KMS-11 (cell line): ENCODE measurements around the gene CYB561A3.

Source experiments
- H2AFZ ChIP-seq: fragments of 200-600 bp; sonication (generic); 2 replicates; pipeline ENCODE4 v1.6.1; 2016; ENCODE audit warnings: antibody characterized with exemption, mixed run types, low read depth
- H3K27ac ChIP-seq: fragments of 200-600 bp; sonication (generic); 2 replicates; pipeline ENCODE4 v1.6.1; 2016; ENCODE audit warnings: mild to moderate bottlenecking, mixed run types
- H3K27me3 ChIP-seq: fragments of 200-600 bp; sonication (generic); 2 replicates; pipeline ENCODE4 v1.6.1; 2017; ENCODE audit warnings: mild to moderate bottlenecking, low read depth, mixed run types, moderate library complexity; ENCODE audit not compliant: insufficient read depth
- H3K36me3 ChIP-seq: fragments of 200-600 bp; sonication (generic); 2 replicates; pipeline ENCODE4 v1.6.1; 2017; ENCODE audit warnings: mild to moderate bottlenecking, mixed run types; ENCODE audit not compliant: insufficient read depth
- H3K4me1 ChIP-seq: fragments of 200-600 bp; sonication (generic); 2 replicates; pipeline ENCODE4 v1.6.1; 2016; ENCODE audit warnings: mild to moderate bottlenecking, low read depth, mixed run types; ENCODE audit not compliant: poor library complexity, severe bottlenecking
- H3K4me2 ChIP-seq: fragments of 200-600 bp; sonication (generic); 2 replicates; pipeline ENCODE4 v1.7.0; 2016; ENCODE audit warnings: mild to moderate bottlenecking, mixed run types
- H3K4me3 ChIP-seq: fragments of 200-600 bp; sonication (generic); IDR thresholded peaks from 2 replicates; pipeline ENCODE4 v1.6.1; 2017; ENCODE audit warnings: low read depth, low read length, mixed read lengths; ENCODE audit not compliant: insufficient read depth
- H3K79me2 ChIP-seq: fragments of 200-600 bp; sonication (generic); 2 replicates; pipeline ENCODE4 v1.6.1; 2016; ENCODE audit warnings: low read depth, mixed run types; ENCODE audit not compliant: insufficient read depth
- H3K9ac ChIP-seq: fragments of 200-600 bp; sonication (generic); 2 replicates; pipeline ENCODE4 v1.6.1; 2016; ENCODE audit warnings: mild to moderate bottlenecking, mixed run types
- H4K20me1 ChIP-seq: fragments of 200-600 bp; sonication (generic); 2 replicates; pipeline ENCODE4 v1.6.1; 2016; ENCODE audit warnings: mild to moderate bottlenecking, mixed run types; ENCODE audit not compliant: insufficient read depth
- TF ChIP-seq, protein P1 (sequence below): fragments of 200-600 bp; sonication (generic); conservative IDR thresholded peaks from 2 replicates; pipeline ENCODE4 v1.6.1; 2017; ENCODE audit warnings: low read depth, mild to moderate bottlenecking, antibody characterized with exemption, low read length, moderate library complexity, mixed read lengths

Gene CYB561A3

DNA sequence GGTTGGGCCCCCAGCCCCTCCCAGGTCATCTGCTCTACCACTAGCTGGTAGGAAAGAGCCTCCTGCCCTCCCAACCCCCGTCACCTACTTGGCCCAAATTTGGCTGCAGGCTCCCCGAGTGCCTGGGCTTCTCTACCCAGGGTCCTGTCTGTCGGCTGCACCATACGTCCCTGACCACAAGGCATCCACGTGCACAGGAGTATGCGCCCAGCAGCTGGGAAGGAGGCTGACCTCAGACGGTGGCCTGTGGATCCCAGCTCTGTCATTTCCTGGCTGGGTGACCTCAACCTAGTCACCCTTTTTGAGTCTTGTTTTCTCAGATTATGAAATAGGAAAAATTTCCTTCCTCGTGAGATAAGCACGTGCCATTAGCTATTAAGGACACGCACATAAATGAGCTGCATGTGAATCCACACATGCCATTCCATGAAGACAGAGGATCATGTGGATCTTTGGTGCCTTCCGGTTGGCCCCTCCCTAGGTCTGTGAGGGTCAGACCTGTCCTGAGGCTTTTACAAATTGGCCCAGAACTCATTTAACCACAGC, 13.7 kb downstream of the CYB561A3 start:
- no peaks in the 10 kb centered on the region for H4K20me1 ChIP-seq
- H3K4me3 ChIP-seq: no peak overlapping the region
- no peak overlapping the region for H3K4me2 ChIP-seq
- H3K27ac ChIP-seq: no peak overlapping the region
- no peaks in the 10 kb centered on the region for H3K4me1 ChIP-seq
- no peaks in the 10 kb centered on the region for H3K36me3 ChIP-seq
- no peak overlapping the region for H2AFZ ChIP-seq
- no peaks in the 10 kb centered on the region for H3K27me3 ChIP-seq
- no peak overlapping the region for H3K9ac ChIP-seq
- TF ChIP-seq, protein P1, sequence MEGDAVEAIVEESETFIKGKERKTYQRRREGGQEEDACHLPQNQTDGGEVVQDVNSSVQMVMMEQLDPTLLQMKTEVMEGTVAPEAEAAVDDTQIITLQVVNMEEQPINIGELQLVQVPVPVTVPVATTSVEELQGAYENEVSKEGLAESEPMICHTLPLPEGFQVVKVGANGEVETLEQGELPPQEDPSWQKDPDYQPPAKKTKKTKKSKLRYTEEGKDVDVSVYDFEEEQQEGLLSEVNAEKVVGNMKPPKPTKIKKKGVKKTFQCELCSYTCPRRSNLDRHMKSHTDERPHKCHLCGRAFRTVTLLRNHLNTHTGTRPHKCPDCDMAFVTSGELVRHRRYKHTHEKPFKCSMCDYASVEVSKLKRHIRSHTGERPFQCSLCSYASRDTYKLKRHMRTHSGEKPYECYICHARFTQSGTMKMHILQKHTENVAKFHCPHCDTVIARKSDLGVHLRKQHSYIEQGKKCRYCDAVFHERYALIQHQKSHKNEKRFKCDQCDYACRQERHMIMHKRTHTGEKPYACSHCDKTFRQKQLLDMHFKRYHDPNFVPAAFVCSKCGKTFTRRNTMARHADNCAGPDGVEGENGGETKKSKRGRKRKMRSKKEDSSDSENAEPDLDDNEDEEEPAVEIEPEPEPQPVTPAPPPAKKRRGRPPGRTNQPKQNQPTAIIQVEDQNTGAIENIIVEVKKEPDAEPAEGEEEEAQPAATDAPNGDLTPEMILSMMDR: no peak
- no peaks in the 10 kb centered on the region for H3K79me2 ChIP-seq

- TF ChIP-seq, protein P1: no peak
- H2AFZ ChIP-seq: no peak overlapping the region
- no peaks in the 10 kb centered on the region for H4K20me1 ChIP-seq
- no peaks in the 10 kb centered on the region for H3K27me3 ChIP-seq
- peaks cover 3% of the 10 kb centered on the region for H3K4me1 ChIP-seq
- H3K4me2 ChIP-seq: no peak overlapping the region
- no peak overlapping the region for H3K9ac ChIP-seq
- no peak overlapping the region for H3K27ac ChIP-seq
- no peaks in the 10 kb centered on the region for H3K79me2 ChIP-seq
- H3K4me3 ChIP-seq: no peak overlapping the region
- H3K36me3 ChIP-seq: no peaks in the 10 kb centered on the region
Measured at GRCh38 chr11:61345954-61346843, 15.5 kb downstream of the CYB561A3 start.

- TF ChIP-seq, protein P1: no peak
- no peak overlapping the region for H3K27ac ChIP-seq
- no peaks in the 10 kb centered on the region for H4K20me1 ChIP-seq
- H3K4me1 ChIP-seq: peaks cover 3% of the 10 kb centered on the region
- no peak overlapping the region for H3K4me3 ChIP-seq
- no peak overlapping the region for H3K9ac ChIP-seq
- H3K79me2 ChIP-seq: no peaks in the 10 kb centered on the region
- no peaks in the 10 kb centered on the region for H3K27me3 ChIP-seq
- H3K4me2 ChIP-seq: no peak overlapping the region
- H2AFZ ChIP-seq: no peak overlapping the region
- H3K36me3 ChIP-seq: no peaks in the 10 kb centered on the region
Measured at GRCh38 chr11:61345170-61345610, 16.5 kb downstream of the CYB561A3 start.

DNA sequence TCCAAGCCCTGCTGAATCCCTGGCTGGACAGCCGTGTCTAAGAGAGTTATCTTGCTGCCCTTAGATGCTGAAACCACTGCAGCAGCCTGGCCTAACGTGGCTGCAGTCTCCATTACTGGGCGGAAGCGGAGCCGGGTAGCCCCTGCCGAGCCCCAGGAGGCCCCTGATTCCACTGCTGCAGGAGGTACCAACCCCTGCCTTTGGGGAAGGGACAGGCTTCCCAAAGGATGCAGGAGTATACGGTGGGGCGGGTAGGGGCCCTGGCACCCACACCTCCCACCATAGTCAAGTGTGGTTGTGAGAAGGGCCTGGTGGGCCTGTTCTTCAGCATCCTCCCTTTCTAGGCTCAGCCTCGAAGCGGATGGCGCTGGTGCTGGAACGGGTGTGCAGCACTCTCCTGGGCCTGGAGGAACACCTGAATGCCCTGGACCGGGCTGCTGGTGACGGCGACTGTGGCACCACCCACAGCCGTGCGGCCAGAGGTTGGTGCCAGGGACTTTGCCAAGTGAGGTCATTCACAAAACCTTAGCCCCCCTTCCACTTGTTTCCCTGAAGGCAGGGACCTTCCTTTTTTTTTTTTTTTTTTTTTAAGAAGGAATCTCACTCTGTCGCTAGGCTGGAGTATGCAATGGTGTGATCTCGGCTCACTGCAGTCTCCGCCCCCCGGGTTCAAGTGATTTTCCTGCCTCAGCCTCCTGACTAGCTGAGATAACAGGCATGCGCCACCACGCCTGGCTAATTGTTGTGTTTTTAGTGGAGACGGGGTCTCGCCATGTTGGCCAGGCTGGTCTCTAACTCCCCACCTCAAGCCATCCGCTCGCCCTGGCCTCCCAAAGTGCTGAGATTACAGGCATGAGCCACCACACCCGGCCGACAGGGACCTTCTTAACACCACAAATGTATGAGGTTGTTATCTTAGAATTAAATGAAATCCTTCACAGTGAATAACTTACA, 17.6 kb downstream of the CYB561A3 start:
- peaks cover 3% of the 10 kb centered on the region for H3K4me1 ChIP-seq
- no peak overlapping the region for H3K4me2 ChIP-seq
- no peaks in the 10 kb centered on the region for H4K20me1 ChIP-seq
- no peak overlapping the region for H3K27ac ChIP-seq
- no peaks in the 10 kb centered on the region for H3K27me3 ChIP-seq
- no peak overlapping the region for H2AFZ ChIP-seq
- no peak overlapping the region for H3K9ac ChIP-seq
- TF ChIP-seq, protein P1: no peak
- H3K4me3 ChIP-seq: no peak overlapping the region
- no peaks in the 10 kb centered on the region for H3K36me3 ChIP-seq
- H3K79me2 ChIP-seq: no peaks in the 10 kb centered on the region
